NB4 (cell line): ENCODE measurements around the gene SLC16A1.

Experiments
- DNase-seq: peaks from one replicate; pipeline ENCODE4 v3.0.0; 2010; ENCODE audit warnings: low read depth
- H3K4me3 ChIP-seq: one replicate; pipeline ENCODE4 v1.5.1; 2011; ENCODE audit warnings: mild to moderate bottlenecking, low read depth, low read length, moderate library complexity
- CTCF ChIP-seq: IDR thresholded peaks from one replicate; pipeline ENCODE4 v1.5.1; 2012; ENCODE audit warnings: low read depth, low read length
- MAX ChIP-seq: IDR thresholded peaks from 2 replicates; pipeline ENCODE4 v1.6.1; 2011; ENCODE audit warnings: low read depth, low read length
- MYC ChIP-seq: IDR thresholded peaks from 2 replicates; pipeline ENCODE4 v1.6.1; 2011; ENCODE audit warnings: low read depth, low read length
- POLR2A ChIP-seq: IDR thresholded peaks from 2 replicates; pipeline ENCODE4 v1.6.1; 2011; ENCODE audit warnings: mild to moderate bottlenecking; ENCODE audit not compliant: insufficient read length; ENCODE audit errors: extremely low read depth

The SLC16A1 gene

GRCh38 chr1:112872551-112872962, 83.4 kb downstream of the SLC16A1 start:
- H3K4me3 ChIP-seq, result no peak overlapping the region
- DNase-seq, result no peak
- TF ChIP-seq MAX (no peak), CTCF (no peak)

GRCh38 chr1:112870887-112871646, 84.9 kb downstream of the SLC16A1 start:
- no peak overlapping the region for H3K4me3 ChIP-seq
- no peak for TF ChIP-seq POLR2A
- no peak for TF ChIP-seq MAX
- no peak for TF ChIP-seq MYC
- TF ChIP-seq CTCF, result no peak
- no peak for DNase-seq

DNA sequence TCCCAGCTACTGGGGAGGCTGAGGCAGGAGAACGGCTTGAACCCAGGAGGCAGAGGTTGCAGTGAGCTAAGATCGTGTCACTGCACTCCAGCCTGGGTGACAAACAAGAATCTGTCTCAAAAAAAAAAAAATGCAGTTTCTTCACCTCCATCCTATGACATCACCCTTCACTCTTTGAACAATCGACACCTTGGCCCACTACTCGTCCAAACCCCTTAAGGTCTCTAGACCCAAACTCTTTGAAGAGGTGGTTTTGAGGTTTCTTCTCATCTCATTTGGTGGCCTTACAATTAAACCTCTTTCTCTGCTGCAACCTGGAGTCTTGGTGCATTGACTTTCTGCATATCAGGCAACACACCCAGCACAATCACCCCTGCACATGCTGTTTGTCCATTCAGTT, 86.1 kb downstream of the SLC16A1 start:
- TF ChIP-seq POLR2A (no peak), MYC (no peak), CTCF (no peak), MAX (no peak)
- no peak for DNase-seq
- H3K4me3 ChIP-seq, result no peak overlapping the region

DNA sequence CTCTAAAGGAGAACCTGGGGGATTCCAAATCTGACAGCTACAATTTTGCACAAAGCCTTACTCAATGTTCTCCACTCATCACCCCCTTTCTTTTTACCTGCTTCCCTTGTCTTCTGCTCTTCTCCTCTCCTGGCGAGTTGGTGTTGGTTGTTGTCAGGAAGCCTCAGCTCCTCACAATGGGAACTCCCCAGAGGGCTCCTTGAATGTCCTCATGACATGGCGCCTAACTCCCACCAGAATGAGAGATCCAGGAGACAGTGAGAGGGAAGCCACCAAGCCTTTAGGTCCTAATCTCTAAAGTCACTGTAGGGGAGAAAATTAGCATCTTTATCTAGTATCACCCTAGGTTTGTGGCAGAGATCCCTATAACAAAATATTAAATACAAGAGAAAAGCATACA, 87.8 kb downstream of the SLC16A1 start:
- TF ChIP-seq CTCF (no peak), MYC (no peak)
- no peak overlapping the region for H3K4me3 ChIP-seq
- DNase-seq, result no peak

- TF ChIP-seq MYC (no peak), MAX (no peak), POLR2A (no peak), CTCF (no peak)
- no peak overlapping the region for H3K4me3 ChIP-seq
- no peak for DNase-seq
Observed at GRCh38 chr1:112866981-112867380, 89.0 kb downstream of the SLC16A1 start.

- H3K4me3 ChIP-seq, result no peak overlapping the region
- TF ChIP-seq MAX, result no peak
- TF ChIP-seq CTCF, result no peak
- TF ChIP-seq MYC, result no peak
- TF ChIP-seq POLR2A, result no peak
- no peak for DNase-seq
Observed at GRCh38 chr1:112866151-112866550, 89.8 kb downstream of the SLC16A1 start.
